Adipose tissue (tissue), 3 donors: Measurements from ENCODE around the gene SELENOI. TPM values are rescaled to one million over a fixed set of nuclear protein-coding genes. Genes with fewer than 3 reads are reported as not detected.
"Not testable (repeated sequence)": the region's sequence is repeated elsewhere in the genome, so short reads cannot be mapped to it uniquely, and the experiment has no call there.

Source experiments
- H3K27ac ChIP-seq: one replicate; pipeline ENCODE4 v1.5.1; 2013; ENCODE audit warnings: low read depth, low read length
- WGBS, 3 donors: extraction: QIAGEN DNeasy Blood & Tissue Kit; methylation state at CpG; one replicate each; pipeline ENCODE4 v1.1.7; 2013; 5-methylcytosine and 5-hydroxymethylcytosine counted together
- polyA plus RNA-seq, 3 donors: library from polyadenylated mRNA; stranded (reverse); fragments of 200-250 nt; gene quantifications; one replicate each; pipeline ENCODE4 v1.2.3, GENCODE V29; 2013
- donor health status: healthy with polysubstance abuse.
- donor health status: Bipolar disorder and iron deficiency.
- donor health status: healthy.

SELENOI gene
- polyA plus RNA-seq, 3 donors, result 1.3 to 3.4 (median 2.7) TPM

- 41 to 54% (median 42%) methylated on average over 3 of the region's 3 CpGs for WGBS, 3 donors
- no peak overlapping the region for H3K27ac ChIP-seq
These were observed 21.0 kb upstream of the SELENOI start for GRCh38 chr2:26324903-26325302.

GRCh38 chr2:26325851-26326250 lies 20.1 kb upstream of the SELENOI start:
- H3K27ac ChIP-seq, result no peak overlapping the region
- 63 to 70% (median 70%) methylated on average over 4 of the region's 4 CpGs for WGBS, 3 donors

- H3K27ac ChIP-seq, result no peak overlapping the region
- WGBS, 3 donors, result 67 to 83% (median 72%) methylated on average over 1 of the region's 1 CpG
These were observed 19.4 kb upstream of the SELENOI start for GRCh38 chr2:26326514-26326913.

- 43 to 63% (median 48%) methylated on average over 5 of the region's 5 CpGs for WGBS, 3 donors
- no peak overlapping the region for H3K27ac ChIP-seq
These were observed 18.4 kb upstream of the SELENOI start for GRCh38 chr2:26327291-26328272.

GRCh38 chr2:26329083-26329482 lies 16.9 kb upstream of the SELENOI start:
- WGBS, 3 donors, result 89 to 97% (median 93%) methylated on average over 4 of the region's 4 CpGs
- H3K27ac ChIP-seq, result not testable (repeated sequence)

- H3K27ac ChIP-seq, result no peak overlapping the region
- 0 to 1% (median 1%) methylated on average over 7 of the region's 7 CpGs for WGBS, 3 donors
These were observed 15.8 kb upstream of the SELENOI start for GRCh38 chr2:26330114-26330549.

- WGBS, 3 donors, result 68 to 76% (median 74%) methylated on average over 3 of the region's 3 CpGs
- no peak overlapping the region for H3K27ac ChIP-seq
These were observed 15.3 kb upstream of the SELENOI start for GRCh38 chr2:26330604-26331003.

GRCh38 chr2:26331321-26331720 lies 14.6 kb upstream of the SELENOI start:
- 92 to 94% (median 93%) methylated on average over 8 of the region's 8 CpGs for WGBS, 3 donors
- H3K27ac ChIP-seq, result not testable (repeated sequence)

GRCh38 chr2:26333293-26333692 lies 12.7 kb upstream of the SELENOI start:
- 23 to 60% (median 59%) methylated on average over 2 of the region's 2 CpGs for WGBS, 3 donors
- no peak overlapping the region for H3K27ac ChIP-seq

GRCh38 chr2:26335231-26335630 lies 10.7 kb upstream of the SELENOI start:
- 55 to 71% (median 62%) methylated on average over 3 of the region's 3 CpGs for WGBS, 3 donors
- no peak overlapping the region for H3K27ac ChIP-seq

GRCh38 chr2:26336719-26337118 lies 9.2 kb upstream of the SELENOI start:
- no peak overlapping the region for H3K27ac ChIP-seq
- WGBS, 3 donors, result 92 to 95% (median 93%) methylated on average over 2 of the region's 2 CpGs

- 93 to 96% (median 94%) methylated on average over 2 of the region's 2 CpGs for WGBS, 3 donors
These were observed 8.6 kb upstream of the SELENOI start for GRCh38 chr2:26337298-26337697.

GRCh38 chr2:26340831-26341230 lies 5.1 kb upstream of the SELENOI start:
- no peak overlapping the region for H3K27ac ChIP-seq
- 63 to 90% (median 85%) methylated on average over 3 of the region's 3 CpGs for WGBS, 3 donors

More at GRCh38 chr2:26337298-26337697, 8.6 kb upstream of the SELENOI start:
- H3K27ac ChIP-seq, result no peak overlapping the region

GRCh38 chr2:26344581-26345282 lies 1.2 kb upstream of the SELENOI start:
- H3K27ac ChIP-seq, result no peak overlapping the region
- WGBS, 3 donors, result 32 to 48% (median 45%) methylated on average over 17 of the region's 17 CpGs

- H3K27ac ChIP-seq, result no peak overlapping the region
- 0 to 1% (median 1%) methylated on average over 9 of the region's 9 CpGs for WGBS, 3 donors
These were observed 729 bp upstream of the SELENOI start for GRCh38 chr2:26345283-26345544.

GRCh38 chr2:26346454-26347053 lies 611 bp downstream of the SELENOI start, which contains the start of gene ADGRF3:
Gene ADGRF3 (minus strand): TSS chr2:26346789. CDS start chr2:26346234, 555 bp downstream.
- 0 to 1% (median 0%) methylated on average over 26 to 28 of the region's 28 CpGs for WGBS, 3 donors

GRCh38 chr2:26347286-26347865 lies 1.4 kb downstream of the SELENOI start:
- H3K27ac ChIP-seq, result no peak overlapping the region
- 20 to 25% (median 24%) methylated on average over 5 of the region's 5 CpGs for WGBS, 3 donors

More at GRCh38 chr2:26346454-26347053, 611 bp downstream of the SELENOI start, which contains the start of gene ADGRF3:
- H3K27ac ChIP-seq, result no peak within 1 kb of the TSS

GRCh38 chr2:26349690-26350089 lies 3.7 kb downstream of the SELENOI start:
- no peak overlapping the region for H3K27ac ChIP-seq
- WGBS, 3 donors, result 89 to 96% (median 94%) methylated on average over 3 of the region's 3 CpGs
